ENCODE data around the gene SARDH. TPM values are rescaled to one million over a fixed set of nuclear protein-coding genes. Genes with fewer than 3 reads are reported as not detected.

SARDH gene
- polyA plus RNA-seq, 1 donor from 2014 or later: not detected

DNA sequence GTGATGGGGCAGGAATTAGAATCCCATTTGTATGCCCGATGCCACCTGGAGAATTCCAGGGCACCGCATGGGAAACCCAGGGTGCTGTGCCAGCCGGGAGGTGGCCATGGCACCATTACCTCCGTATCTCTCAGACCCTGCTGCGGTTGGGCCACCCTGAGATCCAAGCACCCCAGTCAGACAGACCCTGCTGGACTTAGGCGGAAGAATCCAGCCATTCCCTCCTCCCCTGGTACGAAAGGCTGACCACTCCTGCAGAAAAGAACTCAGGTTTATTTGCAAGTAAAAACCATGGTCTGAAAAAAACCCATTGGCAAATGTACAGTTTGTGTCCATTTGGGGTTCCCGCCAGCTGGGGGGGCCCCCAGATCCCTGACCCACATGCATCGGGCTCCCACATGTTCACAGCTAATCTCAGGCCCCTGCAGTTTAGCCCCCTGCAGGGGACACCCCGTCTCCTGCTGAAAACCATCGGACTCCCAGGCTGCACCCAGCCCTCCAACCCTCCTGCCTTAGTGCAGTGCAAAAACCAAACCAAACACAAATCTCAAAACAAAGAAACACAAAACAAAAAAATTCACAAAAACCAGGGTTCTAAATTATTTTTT, 23.6 kb upstream of the SARDH start:
- no peak overlapping the region for H3K4me2 ChIP-seq (ENCODE audit: low read length)
- H3K4me3 ChIP-seq (ENCODE audit: low read length): no peak overlapping the region
- no peak overlapping the region for H3K9ac ChIP-seq (ENCODE audit: low read length)
- H3K27me3 ChIP-seq (ENCODE audit: insufficient read depth, low read depth, low read length): no peaks in the 10 kb centered on the region
- H3K36me3 ChIP-seq (ENCODE audit: insufficient read depth, low read length): peaks cover 8% of the 10 kb centered on the region
- H4K20me1 ChIP-seq (ENCODE audit: insufficient read depth): no peaks in the 10 kb centered on the region
- TF ChIP-seq EZH2 (IDR thresholded peaks at IDR 0.05; ENCODE audit: borderline replicate concordance, insufficient read depth, low read length, poor library complexity, severe bottlenecking) (no peak), RAD21 (conservative IDR thresholded peaks at IDR 0.05) (no peak), TAF1 (IDR thresholded peaks at IDR 0.05; ENCODE audit: low read depth) (no peak), POLR2AphosphoS5 (IDR thresholded peaks at IDR 0.05) (no peak), SMC3 (conservative IDR thresholded peaks at IDR 0.05; ENCODE audit: poor library complexity) (no peak), MXI1 (conservative IDR thresholded peaks at IDR 0.05; ENCODE audit: poor library complexity, severe bottlenecking) (no peak), EP300 (conservative IDR thresholded peaks at IDR 0.05; ENCODE audit: poor library complexity, severe bottlenecking) (no peak)
- TF ChIP-seq, protein P1, sequence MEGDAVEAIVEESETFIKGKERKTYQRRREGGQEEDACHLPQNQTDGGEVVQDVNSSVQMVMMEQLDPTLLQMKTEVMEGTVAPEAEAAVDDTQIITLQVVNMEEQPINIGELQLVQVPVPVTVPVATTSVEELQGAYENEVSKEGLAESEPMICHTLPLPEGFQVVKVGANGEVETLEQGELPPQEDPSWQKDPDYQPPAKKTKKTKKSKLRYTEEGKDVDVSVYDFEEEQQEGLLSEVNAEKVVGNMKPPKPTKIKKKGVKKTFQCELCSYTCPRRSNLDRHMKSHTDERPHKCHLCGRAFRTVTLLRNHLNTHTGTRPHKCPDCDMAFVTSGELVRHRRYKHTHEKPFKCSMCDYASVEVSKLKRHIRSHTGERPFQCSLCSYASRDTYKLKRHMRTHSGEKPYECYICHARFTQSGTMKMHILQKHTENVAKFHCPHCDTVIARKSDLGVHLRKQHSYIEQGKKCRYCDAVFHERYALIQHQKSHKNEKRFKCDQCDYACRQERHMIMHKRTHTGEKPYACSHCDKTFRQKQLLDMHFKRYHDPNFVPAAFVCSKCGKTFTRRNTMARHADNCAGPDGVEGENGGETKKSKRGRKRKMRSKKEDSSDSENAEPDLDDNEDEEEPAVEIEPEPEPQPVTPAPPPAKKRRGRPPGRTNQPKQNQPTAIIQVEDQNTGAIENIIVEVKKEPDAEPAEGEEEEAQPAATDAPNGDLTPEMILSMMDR (IDR thresholded peaks at IDR 0.05; ENCODE audit: poor library complexity, severe bottlenecking): no peak
- TF ChIP-seq, protein P2, sequence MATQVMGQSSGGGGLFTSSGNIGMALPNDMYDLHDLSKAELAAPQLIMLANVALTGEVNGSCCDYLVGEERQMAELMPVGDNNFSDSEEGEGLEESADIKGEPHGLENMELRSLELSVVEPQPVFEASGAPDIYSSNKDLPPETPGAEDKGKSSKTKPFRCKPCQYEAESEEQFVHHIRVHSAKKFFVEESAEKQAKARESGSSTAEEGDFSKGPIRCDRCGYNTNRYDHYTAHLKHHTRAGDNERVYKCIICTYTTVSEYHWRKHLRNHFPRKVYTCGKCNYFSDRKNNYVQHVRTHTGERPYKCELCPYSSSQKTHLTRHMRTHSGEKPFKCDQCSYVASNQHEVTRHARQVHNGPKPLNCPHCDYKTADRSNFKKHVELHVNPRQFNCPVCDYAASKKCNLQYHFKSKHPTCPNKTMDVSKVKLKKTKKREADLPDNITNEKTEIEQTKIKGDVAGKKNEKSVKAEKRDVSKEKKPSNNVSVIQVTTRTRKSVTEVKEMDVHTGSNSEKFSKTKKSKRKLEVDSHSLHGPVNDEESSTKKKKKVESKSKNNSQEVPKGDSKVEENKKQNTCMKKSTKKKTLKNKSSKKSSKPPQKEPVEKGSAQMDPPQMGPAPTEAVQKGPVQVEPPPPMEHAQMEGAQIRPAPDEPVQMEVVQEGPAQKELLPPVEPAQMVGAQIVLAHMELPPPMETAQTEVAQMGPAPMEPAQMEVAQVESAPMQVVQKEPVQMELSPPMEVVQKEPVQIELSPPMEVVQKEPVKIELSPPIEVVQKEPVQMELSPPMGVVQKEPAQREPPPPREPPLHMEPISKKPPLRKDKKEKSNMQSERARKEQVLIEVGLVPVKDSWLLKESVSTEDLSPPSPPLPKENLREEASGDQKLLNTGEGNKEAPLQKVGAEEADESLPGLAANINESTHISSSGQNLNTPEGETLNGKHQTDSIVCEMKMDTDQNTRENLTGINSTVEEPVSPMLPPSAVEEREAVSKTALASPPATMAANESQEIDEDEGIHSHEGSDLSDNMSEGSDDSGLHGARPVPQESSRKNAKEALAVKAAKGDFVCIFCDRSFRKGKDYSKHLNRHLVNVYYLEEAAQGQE (IDR thresholded peaks at IDR 0.05; ENCODE audit: borderline replicate concordance): no peak
- no peaks in the 10 kb centered on the region for H3F3A ChIP-seq (ENCODE audit: insufficient read depth, low read length, poor library complexity, severe bottlenecking)
- no peaks in the 10 kb centered on the region for H3K9me2 ChIP-seq (ENCODE audit: insufficient read depth, low read length)
- H3K9me3 ChIP-seq (ENCODE audit: low read length): peaks cover under 1% of the 10 kb centered on the region
- H2AFZ ChIP-seq (ENCODE audit: low read depth, low read length): no peak overlapping the region
- H3K27ac ChIP-seq (ENCODE audit: low read length): no peak overlapping the region
- H3K79me2 ChIP-seq (replicated peaks; ENCODE audit: insufficient read depth, low read length): no peaks in the 10 kb centered on the region

DNA sequence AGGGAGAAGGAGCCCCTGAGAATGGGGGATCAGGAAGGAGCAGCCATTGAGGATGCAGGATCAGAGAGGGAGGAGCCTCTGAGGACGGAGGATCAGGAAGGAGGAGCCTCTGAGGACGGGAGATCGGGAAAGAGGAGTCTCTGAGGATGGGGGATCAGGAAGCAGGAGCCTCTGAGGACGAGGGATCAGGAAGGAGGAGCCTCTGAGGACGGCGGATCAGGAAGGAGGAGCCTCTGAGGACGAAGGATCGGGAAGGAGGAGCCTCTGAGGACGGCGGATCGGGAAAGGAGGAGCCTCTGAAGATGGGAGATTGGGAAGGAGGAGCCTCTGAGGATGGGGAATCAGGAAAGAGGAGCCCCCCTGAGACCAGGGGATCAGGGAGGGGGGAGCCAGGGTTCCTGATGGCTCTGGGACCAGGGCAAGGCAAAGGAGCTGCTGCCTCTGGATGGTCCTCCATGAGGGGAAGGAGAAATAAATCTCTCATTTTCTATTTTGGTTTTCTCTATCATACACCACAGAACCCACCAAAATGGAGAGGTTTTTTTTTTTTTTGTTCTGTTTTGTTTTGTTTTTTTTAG, 22.6 kb upstream of the SARDH start:
- H3K9me3 ChIP-seq (ENCODE audit: low read length): no peaks in the 10 kb centered on the region
- no peak overlapping the region for H3K27ac ChIP-seq (ENCODE audit: low read length)
- no peak for TF ChIP-seq EP300 (conservative IDR thresholded peaks at IDR 0.05; ENCODE audit: poor library complexity, severe bottlenecking)
- TF ChIP-seq RAD21 (conservative IDR thresholded peaks at IDR 0.05): no peak
- TF ChIP-seq POLR2AphosphoS5 (IDR thresholded peaks at IDR 0.05): no peak
- TF ChIP-seq MXI1 (conservative IDR thresholded peaks at IDR 0.05; ENCODE audit: poor library complexity, severe bottlenecking): no peak
- TF ChIP-seq, protein P2 (IDR thresholded peaks at IDR 0.05; ENCODE audit: borderline replicate concordance): no peak
- TF ChIP-seq, protein P1 (IDR thresholded peaks at IDR 0.05; ENCODE audit: poor library complexity, severe bottlenecking): no peak
- no peak for TF ChIP-seq TAF1 (IDR thresholded peaks at IDR 0.05; ENCODE audit: low read depth)
- TF ChIP-seq EZH2 (IDR thresholded peaks at IDR 0.05; ENCODE audit: borderline replicate concordance, insufficient read depth, low read length, poor library complexity, severe bottlenecking): no peak
- no peak for TF ChIP-seq SMC3 (conservative IDR thresholded peaks at IDR 0.05; ENCODE audit: poor library complexity)
- H3K9ac ChIP-seq (ENCODE audit: low read length): no peak overlapping the region
- no peaks in the 10 kb centered on the region for H4K20me1 ChIP-seq (ENCODE audit: insufficient read depth)
- no peaks in the 10 kb centered on the region for H3K79me2 ChIP-seq (replicated peaks; ENCODE audit: insufficient read depth, low read length)
- no peaks in the 10 kb centered on the region for H3K9me2 ChIP-seq (ENCODE audit: insufficient read depth, low read length)
- H3K27me3 ChIP-seq (ENCODE audit: insufficient read depth, low read depth, low read length): no peaks in the 10 kb centered on the region
- no peak overlapping the region for H3K4me3 ChIP-seq (ENCODE audit: low read length)
- H2AFZ ChIP-seq (ENCODE audit: low read depth, low read length): no peak overlapping the region
- H3F3A ChIP-seq (ENCODE audit: insufficient read depth, low read length, poor library complexity, severe bottlenecking): no peaks in the 10 kb centered on the region
- H3K36me3 ChIP-seq (ENCODE audit: insufficient read depth, low read length): peaks cover 8% of the 10 kb centered on the region
- no peak overlapping the region for H3K4me2 ChIP-seq (ENCODE audit: low read length)

Measured in neural cell (in vitro differentiated cells).